Retinal pigment epithelial cell (primary cell): Measurements from ENCODE around the gene PDE12.
A peak's percentile ranks its signal among the peaks of the same experiment; 100 is the strongest.

Experiments used
- DNase-seq: peaks from one replicate; pipeline ENCODE4 v3.0.0-alpha.2; 2010; ENCODE audit warnings: low read depth
- H3K4me3 ChIP-seq: 2 replicates; pipeline ENCODE4 v1.5.1; 2011; ENCODE audit warnings: mild to moderate bottlenecking, low read length, control low read depth, moderate library complexity
- CTCF ChIP-seq: conservative IDR thresholded peaks from 2 replicates; pipeline ENCODE4 v1.5.1; 2011; ENCODE audit warnings: low read depth, low read length, control low read depth, inconsistent platforms

PDE12 gene

GRCh38 chr3:57570878-57571277 lies 14.8 kb downstream of the PDE12 start:
- no peak for TF ChIP-seq CTCF
- DNase-seq, result no peak
- H3K4me3 ChIP-seq, result no peak overlapping the region

GRCh38 chr3:57572096-57572495 lies 16.0 kb downstream of the PDE12 start:
- TF ChIP-seq CTCF, result no peak
- DNase-seq, result no peak

GRCh38 chr3:57575966-57576626 lies 20.0 kb downstream of the PDE12 start:
- H3K4me3 ChIP-seq, result no peak overlapping the region
- no peak for TF ChIP-seq CTCF
- no peak for DNase-seq

More at GRCh38 chr3:57572096-57572495, 16.0 kb downstream of the PDE12 start:
- H3K4me3 ChIP-seq, result no peak overlapping the region

GRCh38 chr3:57577801-57578200 lies 21.7 kb downstream of the PDE12 start:
- DNase-seq, result no peak
- H3K4me3 ChIP-seq, result no peak overlapping the region
- no peak for TF ChIP-seq CTCF

- TF ChIP-seq CTCF, result peak; percentile 40
- no peak for DNase-seq
- no peak overlapping the region for H3K4me3 ChIP-seq
Observed at GRCh38 chr3:57582474-57583168, 26.5 kb downstream of the PDE12 start.

GRCh38 chr3:57583544-57583943 lies 27.5 kb downstream of the PDE12 start:
- no peak for DNase-seq
- no peak overlapping the region for H3K4me3 ChIP-seq
- no peak for TF ChIP-seq CTCF

- TF ChIP-seq CTCF, result no peak
- no peak overlapping the region for H3K4me3 ChIP-seq
- no peak for DNase-seq
Observed at GRCh38 chr3:57586778-57587177, 30.7 kb downstream of the PDE12 start.
